Pancreas (tissue), 10 donors: ENCODE results near the gene HTR2B. TPM values are rescaled to one million over a fixed set of nuclear protein-coding genes. Genes with fewer than 3 reads are reported as not detected.

Source experiments
- ATAC-seq, 4 donors: fragments of 200-7000 bp; cut with Tn5 transposase; one replicate each; pipeline versions ENCODE4 v1.8.0 to v1.9.1; 2020; ENCODE audit warnings: mild to moderate bottlenecking in 4 of 4, moderate library complexity in 4 of 4
- DNase-seq, 6 donors: peaks; one replicate each; pipeline ENCODE4 v3.0.0-alpha.2; 2020
- FAIRE-seq: peaks from 2 replicates; lab custom pipeline; 2012; peaks lifted over from hg19 to GRCh38; lab: Jason Lieb, UNC
- H3K27ac ChIP-seq, 4 donors: fragments of 200-600 bp; sonication (generic); 1 replicate in 3 of 4; 2 replicates in 1 of 4; pipeline versions ENCODE4 v1.5.0 to v1.8.0; 2020
- H3K27me3 ChIP-seq, 4 donors: fragments of 200-600 bp; one replicate each; pipeline ENCODE4 v1.8.0; 2021
- H3K36me3 ChIP-seq, 3 donors: fragments of 200-600 bp; sonication (generic) in 1 of 3; one replicate each; pipeline versions ENCODE4 v1.5.0 to v1.8.0; 2020 to 2021
- H3K4me1 ChIP-seq, 3 donors: fragments of 200-600 bp; one replicate each; pipeline ENCODE4 v1.8.0; 2021
- H3K4me3 ChIP-seq, 4 donors: fragments of 200-600 bp; sonication (generic) in 2 of 4; one replicate each; pipeline versions ENCODE4 v1.5.0 to v1.8.0; 2020 to 2021
- H3K9me3 ChIP-seq, 4 donors: fragments of 200-600 bp; one replicate each; pipeline ENCODE4 v1.8.0; 2021
- WGBS, 2 donors: extraction: QIAGEN DNeasy Blood & Tissue Kit; methylation state at CpG; one replicate each; pipeline ENCODE4 v1.1.7; 2013; 5-methylcytosine and 5-hydroxymethylcytosine counted together
- intact Hi-C, 3 donors: fragments of 100-400 bp; cut with DNase I; formaldehyde crosslinking; loops; one replicate each; pipeline versions ENCODE4 v1.11.1 to v1.14.2; 2022
- polyA plus RNA-seq, 2 donors: library from polyadenylated mRNA; stranded (reverse); fragments of 200-250 nt; gene quantifications; one replicate each; pipeline ENCODE4 v1.2.3, GENCODE V29; 2013
- total RNA-seq, 6 donors: library from RNA; stranded (reverse); fragmentation: NEBNext Ultra II Directional in 4 of 6; extraction: Animal tissue kit (Norgen Biotek cat#: 25700) in 4 of 6; gene quantifications; one replicate each; pipeline versions ENCODE4 v1.2.1 to v1.2.4, GENCODE V29; 2021 to 2023
- TF ChIP-seq, protein P1 (sequence below), 4 donors: fragments of 200-600 bp; sonication (generic) in 3 of 4; IDR thresholded peaks; one replicate each; pipeline versions ENCODE4 v1.5.0 to v1.8.0; 2021; ENCODE audit warnings: antibody characterized with exemption in 4 of 4
- donor health status: healthy with polysubstance abuse.
- donor health status: DM: no; HTN: no; CAD: no; lungs with moderate emphysema.
- donor health status: DM: no; HTN: no; CAD: no.
- donor health status: control.
- donor health status: control.
- donor health status: Bipolar disorder and iron deficiency.
- donor health status: DM: yes; HTN: yes; CAD: no.
- donor health status: DM: no; HTN: no; CAD: no.
- donor health status: DM: no; HTN: no; CAD: no.
- donor health status: DM: yes; HTN: yes; CAD: no.

HTR2B gene
- total and polyA plus RNA-seq, 8 donors: 0.08 to 0.78 (median 0.11) TPM; not detected in 1

DNA sequence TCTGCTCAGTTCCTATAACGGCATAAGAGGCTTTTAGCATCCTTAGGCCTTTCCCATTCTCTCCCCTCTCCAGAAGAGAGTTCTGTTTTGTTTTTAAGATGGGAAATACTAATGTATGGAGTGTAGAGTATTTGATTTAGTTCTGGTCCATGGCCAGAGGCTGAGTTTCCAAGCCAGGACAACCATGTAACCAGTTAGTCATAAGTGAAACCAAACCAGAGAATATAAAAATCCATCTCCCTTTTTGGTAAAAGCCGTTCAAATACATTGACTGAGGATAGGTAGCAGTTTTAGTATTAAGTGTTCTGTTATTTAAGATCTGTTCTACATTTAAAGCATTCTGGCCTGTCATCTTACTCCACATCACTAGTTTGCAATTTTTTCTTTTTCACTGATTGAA lies 65.1 kb downstream of the HTR2B start:
- Histone ChIP-seq H3K27ac (no peak overlapping the region), H3K27me3 (no peaks in the 10 kb centered on the region), H3K36me3 (peaks cover 0 to 17% (median 6%) of the 10 kb centered on the region in 3 donors), H3K4me3 (no peak overlapping the region), H3K4me1 (peaks cover 16 to 22% (median 17%) of the 10 kb centered on the region in 3 donors), H3K9me3 (no peaks in the 10 kb centered on the region)
- WGBS, 2 donors: 74 to 79% methylated on average over 2 of the region's 2 CpGs
- intact Hi-C loops: no loop called here
- ATAC-seq (no peak), FAIRE-seq (no peak), DNase-seq (no peak)
- TF ChIP-seq, protein P1, sequence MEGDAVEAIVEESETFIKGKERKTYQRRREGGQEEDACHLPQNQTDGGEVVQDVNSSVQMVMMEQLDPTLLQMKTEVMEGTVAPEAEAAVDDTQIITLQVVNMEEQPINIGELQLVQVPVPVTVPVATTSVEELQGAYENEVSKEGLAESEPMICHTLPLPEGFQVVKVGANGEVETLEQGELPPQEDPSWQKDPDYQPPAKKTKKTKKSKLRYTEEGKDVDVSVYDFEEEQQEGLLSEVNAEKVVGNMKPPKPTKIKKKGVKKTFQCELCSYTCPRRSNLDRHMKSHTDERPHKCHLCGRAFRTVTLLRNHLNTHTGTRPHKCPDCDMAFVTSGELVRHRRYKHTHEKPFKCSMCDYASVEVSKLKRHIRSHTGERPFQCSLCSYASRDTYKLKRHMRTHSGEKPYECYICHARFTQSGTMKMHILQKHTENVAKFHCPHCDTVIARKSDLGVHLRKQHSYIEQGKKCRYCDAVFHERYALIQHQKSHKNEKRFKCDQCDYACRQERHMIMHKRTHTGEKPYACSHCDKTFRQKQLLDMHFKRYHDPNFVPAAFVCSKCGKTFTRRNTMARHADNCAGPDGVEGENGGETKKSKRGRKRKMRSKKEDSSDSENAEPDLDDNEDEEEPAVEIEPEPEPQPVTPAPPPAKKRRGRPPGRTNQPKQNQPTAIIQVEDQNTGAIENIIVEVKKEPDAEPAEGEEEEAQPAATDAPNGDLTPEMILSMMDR (IDR thresholded peaks at IDR 0.05): no peak

DNA sequence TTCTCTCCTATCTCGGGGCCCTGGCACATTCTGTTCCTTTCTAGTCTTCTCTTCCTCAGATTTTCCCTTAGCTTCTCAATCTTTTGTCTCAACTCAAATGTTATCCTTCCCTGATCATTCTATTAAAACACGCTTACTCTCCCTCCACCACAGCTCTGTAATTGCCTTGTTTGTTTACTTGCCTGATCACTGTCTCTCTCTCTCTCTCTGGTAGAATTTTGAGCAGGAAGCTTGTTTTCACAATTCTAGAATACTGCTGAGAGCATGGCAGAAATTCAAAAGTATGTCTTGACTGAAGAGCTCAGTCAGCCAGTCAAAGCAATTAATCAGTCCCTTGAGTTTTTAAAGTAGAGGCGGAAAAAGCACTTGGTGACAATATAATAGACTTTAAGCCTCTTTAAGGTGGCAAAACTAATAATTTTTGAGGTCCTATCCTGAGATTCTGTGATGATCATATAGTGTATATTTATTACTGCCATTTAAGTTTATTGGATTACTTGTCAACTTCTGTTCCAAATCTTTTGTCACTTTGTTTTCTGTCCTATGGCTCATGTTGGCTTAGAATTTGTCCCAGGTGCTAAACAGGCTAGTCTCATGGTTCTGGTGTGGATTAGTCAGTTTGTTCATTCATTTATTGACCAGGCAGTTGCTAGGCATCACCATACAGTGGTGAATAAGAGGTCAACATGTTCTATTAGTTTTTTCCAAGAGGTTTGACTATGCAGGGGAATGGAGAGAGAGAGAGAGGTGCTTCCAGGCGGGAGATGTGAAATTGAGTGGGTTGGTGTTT lies 65.9 kb downstream of the HTR2B start:
- no peaks in the 10 kb centered on the region for H3K9me3 ChIP-seq
- TF ChIP-seq, protein P1 (IDR thresholded peaks at IDR 0.05): no peak
- H3K27me3 ChIP-seq: no peaks in the 10 kb centered on the region
- no peak overlapping the region for H3K4me3 ChIP-seq
- FAIRE-seq (no peak), ATAC-seq (no peak), DNase-seq (no peak)
- intact Hi-C loops: no loop called here
- no peak overlapping the region for H3K27ac ChIP-seq
- 59 to 66% methylated on average over 4 of the region's 4 CpGs for WGBS, 2 donors
- H3K4me1 ChIP-seq: peaks cover 16 to 22% (median 17%) of the 10 kb centered on the region in 3 donors
- peaks cover 0 to 16% (median 6%) of the 10 kb centered on the region in 3 donors for H3K36me3 ChIP-seq

Other genes with a start within 250 kb of the HTR2B start
- gene GPR55, start 199.8 kb downstream of the HTR2B start, total RNA-seq: under 1 TPM in 4 of 6 donors, not detected in 2; 0.03 to 0.12 (median 0.06) TPM
- gene GPR55, start 199.8 kb downstream of the HTR2B start, polyA plus RNA-seq: under 1 TPM in 1 of 2 donors, not detected in 1; 0.02 TPM
- gene SPATA3, start 128.9 kb downstream of the HTR2B start, total RNA-seq: not detected
- not detected for gene SPATA3, start 128.9 kb downstream of the HTR2B start, polyA plus RNA-seq
- gene C2orf72, start 87.5 kb downstream of the HTR2B start, total RNA-seq: 10 to 100 TPM in 2 of 6 donors, 1 to 10 TPM in 4; 5.3 to 12.5 (median 8.4) TPM
- gene C2orf72, start 87.5 kb downstream of the HTR2B start, polyA plus RNA-seq: 10 to 100 TPM; 16.1 to 31.2 TPM
- 10 to 100 TPM; 13.4 to 33.4 (median 25.1) TPM for gene PSMD1, start 68.2 kb downstream of the HTR2B start, total RNA-seq
- 10 to 100 TPM; 20.2 to 35.6 TPM for gene PSMD1, start 68.2 kb downstream of the HTR2B start, polyA plus RNA-seq
- 10 to 100 TPM in 1 of 6 donors, 1 to 10 TPM in 5; 5.8 to 15.0 (median 8.9) TPM for gene ARMC9, start 73.6 kb upstream of the HTR2B start, total RNA-seq
- 1 to 10 TPM; 3.7 to 7.6 TPM for gene ARMC9, start 73.6 kb upstream of the HTR2B start, polyA plus RNA-seq